ENCODE data around the gene LRRN3. TPM values are rescaled to one million over a fixed set of nuclear protein-coding genes. Genes with fewer than 3 reads are reported as not detected.

The LRRN3 gene
- polyA plus RNA-seq, 1 of the 3 experiments (the other 2 are of a cell fraction), result 2.1 TPM

GRCh38 chr7:111115966-111116365, 25.0 kb downstream of the LRRN3 start:
- POLR2A ChIA-PET, result no interaction called here
- H2AFZ ChIP-seq (ENCODE audit: low read depth), result no peak overlapping the region
- no peaks in the 10 kb centered on the region for H4K20me1 ChIP-seq (ENCODE audit: insufficient read depth)
- no peaks in the 10 kb centered on the region for H3K36me3 ChIP-seq (replicated peaks in 1 of 2; ENCODE audit: control insufficient read depth in 1 of 2, insufficient read depth in 2 of 2, low read length in 1 of 2)
- no peaks in the 10 kb centered on the region for H3K9me3 ChIP-seq
- no peak overlapping the region for H3K4me3 ChIP-seq (ENCODE audit: low read depth in 2 of 2, low read length in 1 of 2)
- 98% methylated on average over 2 of the region's 2 CpGs for WGBS (ENCODE audit: low lambda C conversion rate)
- no peak overlapping the region for H3K27ac ChIP-seq (ENCODE audit: low read depth in 2 of 2, low read length in 1 of 2)
- H3K9ac ChIP-seq, result no peak overlapping the region
- peaks cover 11 to 20% of the 10 kb centered on the region in 2 experiments; a peak in 2 of 4 replicates for H3K4me1 ChIP-seq (ENCODE audit: control insufficient read depth in 1 of 2, insufficient read depth in 2 of 2, low read depth in 1 of 2, low read length in 1 of 2)
- no peak overlapping the region for H3K4me2 ChIP-seq
- no peaks in the 10 kb centered on the region for H3K27me3 ChIP-seq (ENCODE audit: insufficient read depth)
- TF ChIP-seq NRF1 (IDR thresholded peaks at IDR 0.05; ENCODE audit: low read depth, low read length), result no peak
- TF ChIP-seq FOSL2 (IDR thresholded peaks at IDR 0.05; ENCODE audit: borderline replicate concordance, low read depth), result no peak
- no peak for TF ChIP-seq POLR2AphosphoS5 (IDR thresholded peaks at IDR 0.05; ENCODE audit: low read depth, low read length)
- TF ChIP-seq EP300 (IDR thresholded peaks at IDR 0.05; ENCODE audit: borderline replicate concordance in 1 of 2, low read depth in 1 of 2, low read length in 1 of 2), result no peak
- no peak for TF ChIP-seq YY1 (IDR thresholded peaks at IDR 0.05; ENCODE audit: low read depth)
- TF ChIP-seq RFX5 (IDR thresholded peaks at IDR 0.05; ENCODE audit: low read length), result no peak
- H3K9me2 ChIP-seq, result no peaks in the 10 kb centered on the region
- DNase-seq, result no peak
- no peaks in the 10 kb centered on the region for H3F3A ChIP-seq (replicated peaks; ENCODE audit: insufficient read depth)
- CTCF ChIA-PET, result no interaction called here
- H3K79me2 ChIP-seq (ENCODE audit: insufficient read depth), result no peaks in the 10 kb centered on the region

- Histone ChIP-seq H2AFZ (ENCODE audit: low read depth) (no peak overlapping the region), H3K4me1 (ENCODE audit: control insufficient read depth in 1 of 2, insufficient read depth in 2 of 2, low read depth in 1 of 2, low read length in 1 of 2) (peaks cover 0 to 2% of the 10 kb centered on the region in 2 experiments; a peak in 2 of 4 replicates), H3K9ac (no peak overlapping the region), H4K20me1 (ENCODE audit: insufficient read depth) (no peaks in the 10 kb centered on the region), H3K27ac (ENCODE audit: low read depth in 2 of 2, low read length in 1 of 2) (no peak overlapping the region), H3K79me2 (ENCODE audit: insufficient read depth) (no peaks in the 10 kb centered on the region), H3K4me2 (no peak overlapping the region), H3K27me3 (ENCODE audit: insufficient read depth) (no peaks in the 10 kb centered on the region), H3K9me3 (no peaks in the 10 kb centered on the region), H3K4me3 (ENCODE audit: low read depth in 2 of 2, low read length in 1 of 2) (no peak overlapping the region), H3K9me2 (no peaks in the 10 kb centered on the region), H3F3A (replicated peaks; ENCODE audit: insufficient read depth) (no peaks in the 10 kb centered on the region), H3K36me3 (replicated peaks in 1 of 2; ENCODE audit: control insufficient read depth in 1 of 2, insufficient read depth in 2 of 2, low read length in 1 of 2) (peaks cover 3 to 18% of the 10 kb centered on the region in 2 experiments)
- TF ChIP-seq MAX (IDR thresholded peaks at IDR 0.05; ENCODE audit: low read depth), result no peak
- TF ChIP-seq PBX3 (IDR thresholded peaks at IDR 0.05), result peak; percentile 48
- peak; percentile 92 for TF ChIP-seq REST (IDR thresholded peaks at IDR 0.05; ENCODE audit: low read depth, low read length)
- ChIA-PET CTCF (interaction anchor here (0.6 to 1.7 kb wide), 5 partner anchors 8 to 100 kb away, joined by 3 to 8 read pairs (median 3); no protein-coding TSS in a partner anchor), POLR2A (no interaction called here)
- WGBS (ENCODE audit: low lambda C conversion rate), result 54% methylated on average over 3 of the region's 3 CpGs
- DNase-seq, result no peak
These were observed 36.1 kb downstream of the LRRN3 start for GRCh38 chr7:111126987-111127386.

Measured in SK-N-SH (cell line).